HG03103 (cell line): Measurements from ENCODE around the gene SLC25A29.
"Not testable (repeated sequence)": the region's sequence is repeated elsewhere in the genome, so short reads cannot be mapped to it uniquely, and the experiment has no call there.

Source experiments
- ATAC-seq: cut with Tn5 transposase; IDR thresholded peaks from one replicate; pipeline ENCODE4 v1.9.1; 2021; ENCODE audit warnings: low read depth; ENCODE audit not compliant: unreplicated experiment

Gene SLC25A29, protein sequence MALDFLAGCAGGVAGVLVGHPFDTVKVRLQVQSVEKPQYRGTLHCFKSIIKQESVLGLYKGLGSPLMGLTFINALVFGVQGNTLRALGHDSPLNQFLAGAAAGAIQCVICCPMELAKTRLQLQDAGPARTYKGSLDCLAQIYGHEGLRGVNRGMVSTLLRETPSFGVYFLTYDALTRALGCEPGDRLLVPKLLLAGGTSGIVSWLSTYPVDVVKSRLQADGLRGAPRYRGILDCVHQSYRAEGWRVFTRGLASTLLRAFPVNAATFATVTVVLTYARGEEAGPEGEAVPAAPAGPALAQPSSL

DNA sequence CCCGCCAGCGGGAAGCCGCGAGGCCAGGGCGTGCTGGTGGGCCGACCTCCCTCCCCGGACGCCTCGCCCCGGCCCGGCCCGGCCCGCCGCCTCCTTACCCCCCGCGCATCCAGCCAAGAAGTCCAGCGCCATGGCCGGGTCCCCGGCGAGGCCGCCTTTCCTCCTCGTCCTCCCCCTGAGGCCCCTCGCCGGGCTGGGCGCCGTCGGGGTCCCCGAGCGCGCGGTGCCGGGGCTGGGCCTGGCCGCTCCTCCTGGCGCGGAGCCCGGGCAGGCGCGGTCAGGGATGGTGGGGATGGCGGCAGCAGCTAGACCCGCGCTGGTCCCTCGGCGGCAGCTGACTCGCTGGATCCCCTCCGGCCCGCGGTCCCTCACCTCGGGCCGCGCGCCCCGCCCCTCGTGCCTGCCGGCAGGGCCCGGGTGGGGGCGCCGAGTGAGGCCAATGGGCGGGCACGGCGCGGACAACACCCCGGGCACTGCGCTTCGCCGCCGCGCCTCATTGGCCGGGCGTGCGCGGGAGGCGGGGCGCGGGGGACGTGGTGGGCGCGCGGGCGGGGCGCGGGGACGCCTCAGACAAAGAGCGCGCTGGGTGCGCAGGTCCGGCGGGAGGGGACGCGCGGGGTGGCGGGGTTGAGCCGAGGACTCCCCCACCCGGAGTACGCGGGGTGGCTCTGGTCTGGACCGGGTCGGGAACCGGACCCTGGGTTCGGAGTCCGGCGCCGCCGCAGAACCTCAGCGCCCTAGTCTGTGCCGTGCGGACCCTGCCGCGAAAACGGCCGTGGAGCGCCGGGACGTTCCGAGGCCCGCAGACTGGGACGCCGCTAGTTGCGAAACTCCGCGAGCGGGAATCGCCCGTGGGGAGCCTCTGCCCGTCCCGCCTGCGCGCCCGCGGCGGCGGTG lies at the start of gene SLC25A29:
TSS of gene SLC25A29 (minus strand) at position 344 of the 897 bp plus-strand sequence. CDS start at position 132, 212 bp downstream.
- peak; percentile 82 for ATAC-seq

DNA sequence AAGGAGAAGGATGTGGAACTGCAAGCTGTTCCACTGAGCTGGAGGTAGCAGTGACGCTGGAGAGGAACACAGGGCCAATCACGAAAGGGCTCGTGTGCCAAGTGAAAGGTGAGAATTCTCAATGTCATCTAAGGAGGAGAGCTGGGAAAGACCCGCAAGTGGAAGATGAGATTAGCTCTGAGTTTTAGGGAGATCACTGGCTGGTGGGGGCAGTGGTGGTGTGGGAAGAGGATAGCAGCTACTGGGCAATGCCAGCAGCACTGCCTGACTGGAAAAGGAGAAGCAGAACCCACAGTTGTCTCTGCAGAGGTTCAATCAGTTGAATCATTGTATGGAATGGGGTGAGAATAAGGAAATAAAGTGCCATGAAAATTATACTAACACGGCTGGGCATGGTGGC lies 44.7 kb upstream of the SLC25A29 start:
- no peak for ATAC-seq

DNA sequence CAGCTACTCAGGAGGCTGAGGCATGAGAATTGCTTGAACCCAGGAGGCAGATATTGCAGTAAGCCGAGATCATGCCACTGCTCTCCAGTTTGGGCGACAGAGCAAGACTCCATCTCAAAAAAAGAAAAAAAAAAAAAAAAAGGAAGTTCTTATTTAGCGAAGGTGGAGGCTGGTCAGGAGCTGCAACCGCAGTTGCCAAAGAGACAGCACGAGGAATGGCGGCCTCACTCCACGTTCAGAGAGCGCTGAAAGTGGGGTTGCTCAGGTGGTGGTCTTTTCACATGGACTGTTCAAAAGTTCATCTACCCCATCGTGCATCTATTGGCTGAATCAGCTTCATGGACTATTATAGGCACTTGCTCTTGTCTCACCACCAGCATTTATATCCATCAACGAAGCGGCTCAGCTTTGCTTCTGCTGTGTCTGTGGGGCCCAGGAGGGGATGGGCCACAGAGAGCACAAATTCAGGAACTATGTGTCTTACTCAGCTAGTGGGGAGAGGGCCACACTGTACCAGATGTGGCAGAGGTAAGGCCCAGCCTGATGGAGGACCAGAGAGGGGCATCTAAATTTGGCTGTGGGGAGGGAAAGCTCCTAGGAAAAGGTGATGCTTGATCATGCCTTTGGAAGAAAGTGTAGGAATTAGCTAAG lies 44.2 kb upstream of the SLC25A29 start:
- ATAC-seq, result no peak

DNA sequence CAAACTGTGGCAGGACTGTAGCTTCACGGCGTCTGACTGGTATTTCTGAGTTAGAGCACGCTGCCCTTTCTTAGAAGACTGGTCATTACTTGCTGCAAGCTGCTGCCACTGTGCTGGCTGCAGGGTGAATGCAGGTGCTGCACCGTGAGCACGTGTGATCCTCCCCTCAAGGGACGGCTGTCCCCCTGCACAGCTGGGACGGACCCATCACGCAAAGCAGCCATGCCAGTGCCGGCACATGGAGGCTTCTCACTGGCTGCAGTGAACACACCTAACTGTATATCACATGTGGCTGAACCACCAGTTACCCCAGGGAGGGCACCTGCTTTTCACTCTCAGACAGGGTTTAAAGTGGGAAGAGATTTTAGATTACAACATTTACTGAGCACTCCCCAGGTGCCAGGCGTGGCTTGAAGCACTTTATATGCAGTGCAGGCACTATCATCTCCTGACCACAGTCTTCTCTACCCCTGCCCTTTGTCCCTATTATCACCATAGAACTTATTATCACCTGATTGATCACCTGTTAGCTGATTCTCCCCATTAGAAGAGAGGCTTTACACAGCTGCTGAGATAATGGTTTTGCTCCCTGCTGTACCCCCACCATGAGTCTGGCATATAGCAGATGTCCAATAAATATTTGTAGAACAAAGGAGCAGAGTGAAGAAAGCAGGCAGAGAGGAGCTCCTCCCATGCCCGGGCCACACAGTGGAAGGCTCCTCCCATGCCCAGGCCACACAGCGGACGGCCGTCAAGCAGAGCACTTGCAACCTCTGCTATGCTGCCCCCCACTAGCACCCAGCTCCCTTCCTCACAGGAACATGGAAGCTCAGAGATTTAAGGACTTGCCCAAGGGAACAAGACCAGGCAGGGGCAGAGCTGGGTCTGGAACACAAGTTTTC lies 42.8 kb upstream of the SLC25A29 start:
- no peak for ATAC-seq

DNA sequence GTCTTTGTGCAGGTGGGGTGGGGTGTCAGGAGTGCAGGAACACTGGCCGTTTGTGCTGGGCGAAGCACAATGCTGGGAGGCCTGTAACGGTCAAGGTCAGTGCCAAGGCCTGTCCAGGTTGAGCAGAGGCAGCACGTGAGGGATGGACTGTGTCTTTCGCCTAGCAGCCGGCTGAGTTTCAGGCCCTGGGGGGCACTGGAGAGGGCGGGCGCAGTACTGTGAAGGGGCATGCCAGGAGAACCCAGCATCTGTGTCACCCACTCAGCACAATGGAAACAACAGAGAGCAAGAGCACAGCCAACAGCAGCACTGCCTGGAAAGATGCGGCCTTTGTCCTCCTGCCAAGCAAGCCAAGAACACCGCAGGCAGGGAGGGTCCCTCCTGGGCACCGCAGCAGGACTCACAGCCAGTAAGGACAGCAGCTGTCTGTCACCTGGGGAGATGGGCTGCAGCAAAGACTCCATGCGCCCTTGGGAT lies 42.0 kb upstream of the SLC25A29 start:
- no peak for ATAC-seq

DNA sequence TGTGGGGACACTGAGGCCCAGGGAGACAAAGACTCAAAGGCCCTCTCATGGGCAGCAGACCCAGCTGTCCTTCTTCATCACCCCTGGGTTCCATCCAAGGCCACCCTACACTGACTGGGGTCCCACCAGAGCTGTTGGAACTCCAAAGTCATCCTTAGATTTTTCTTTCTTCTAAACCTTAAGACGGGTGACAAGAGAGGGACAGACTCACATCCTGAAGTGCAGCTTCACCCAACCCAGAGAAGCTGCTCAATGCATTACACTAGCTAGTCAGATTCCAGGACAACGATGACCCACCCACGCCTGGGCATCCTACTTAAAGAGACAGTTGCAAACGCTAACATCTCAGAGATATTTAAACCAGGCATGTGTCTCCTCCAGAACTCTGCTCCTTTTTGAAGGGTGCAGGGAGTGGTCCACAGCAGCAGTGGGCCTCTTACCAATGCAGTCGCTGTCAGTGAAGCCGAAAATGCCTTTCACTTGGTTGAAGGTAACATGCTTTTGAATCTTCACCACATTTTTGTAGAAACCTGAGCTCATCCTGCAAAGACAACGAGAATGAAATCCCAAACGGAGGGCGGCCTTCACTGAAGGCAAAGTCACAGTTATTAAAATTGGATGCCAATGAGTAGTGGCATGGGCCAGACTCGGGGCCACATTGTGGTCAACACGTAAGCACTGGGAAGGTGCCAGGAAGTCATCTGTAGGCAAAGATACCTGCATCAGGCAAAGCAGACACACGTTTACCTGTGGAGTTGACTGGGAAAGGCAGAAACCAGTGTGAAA lies 40.3 kb upstream of the SLC25A29 start:
- no peak for ATAC-seq

DNA sequence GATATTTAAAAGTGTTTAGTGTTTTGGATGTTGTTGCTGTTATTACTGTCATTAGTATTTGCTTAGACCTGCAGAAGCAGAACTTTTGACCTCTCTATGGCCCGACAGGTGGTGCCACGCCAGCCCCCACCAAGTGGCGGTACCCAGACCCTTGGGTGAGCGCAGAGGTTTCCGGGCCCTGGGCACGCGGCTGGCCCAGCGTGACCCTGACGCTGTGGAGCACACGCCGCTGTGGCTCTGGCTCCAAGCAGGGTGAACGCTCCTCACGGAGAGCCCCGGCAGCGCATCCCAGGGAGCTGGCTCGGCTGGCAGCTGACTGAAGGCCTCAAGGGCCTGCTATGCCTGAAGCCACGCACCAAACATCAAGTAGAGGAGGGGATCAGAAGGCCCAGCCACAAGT lies 39.5 kb upstream of the SLC25A29 start:
- no peak for ATAC-seq

DNA sequence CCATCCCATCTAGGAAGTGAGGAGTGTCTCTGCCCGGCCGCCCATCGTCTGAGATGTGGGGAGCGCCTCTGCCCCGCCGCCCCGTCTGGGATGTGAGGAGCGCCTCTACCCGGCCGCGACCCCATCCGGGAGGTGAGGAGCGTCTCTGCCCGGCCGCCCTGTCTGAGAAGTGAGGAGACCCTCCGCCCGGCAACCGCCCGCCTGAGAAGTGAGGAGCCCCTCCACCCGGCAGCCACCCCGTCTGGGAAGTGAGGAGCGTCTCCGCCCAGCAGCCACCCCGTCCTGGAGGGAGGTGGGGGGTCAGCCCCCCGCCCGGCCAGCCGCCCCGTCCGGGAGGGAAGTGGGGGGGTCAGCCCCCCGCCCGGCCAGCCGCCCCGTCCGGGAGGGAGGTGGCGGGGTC lies 38.4 kb upstream of the SLC25A29 start:
- ATAC-seq, result not testable (repeated sequence)

DNA sequence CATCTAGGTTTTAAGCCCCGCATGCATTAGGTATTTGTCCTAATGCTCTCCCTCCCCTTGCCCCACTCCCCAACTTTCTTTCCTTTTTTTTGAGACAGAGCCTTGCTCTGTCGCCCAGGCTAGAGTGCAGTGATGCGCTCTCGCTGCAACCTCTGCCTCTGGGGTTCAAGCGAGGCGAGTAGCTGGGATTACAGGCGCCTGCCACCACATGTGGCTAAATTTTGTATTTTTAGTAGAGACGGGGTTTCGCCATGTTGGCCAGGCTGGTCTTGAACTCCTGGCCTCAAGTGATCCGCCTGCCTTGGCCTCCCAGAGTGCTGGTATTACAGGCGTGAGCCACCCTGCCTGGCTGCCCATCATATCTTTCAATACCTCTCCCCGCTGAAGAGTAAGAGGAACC lies 36.6 kb upstream of the SLC25A29 start:
- ATAC-seq, result not testable (repeated sequence)

DNA sequence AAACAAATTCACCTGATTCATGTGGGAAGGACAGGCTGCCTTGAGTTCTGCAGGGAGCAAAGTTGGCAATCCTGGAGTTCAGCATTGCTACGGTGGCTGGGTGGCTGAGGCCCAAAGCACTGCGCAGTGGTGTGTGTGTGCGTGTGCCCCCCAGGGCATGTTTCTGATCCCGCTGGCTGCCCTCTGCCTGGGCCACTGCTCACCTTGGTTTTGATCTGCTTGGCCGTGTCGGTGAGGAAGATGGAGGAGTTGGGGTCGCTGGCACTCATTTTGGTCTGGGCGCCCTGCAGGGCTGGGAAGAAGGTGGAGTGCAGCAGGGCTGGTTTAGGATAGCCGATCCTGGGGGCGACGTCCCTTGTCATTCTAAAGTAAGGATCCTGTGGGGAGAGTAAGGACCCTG lies 36.0 kb upstream of the SLC25A29 start:
- ATAC-seq, result no peak

DNA sequence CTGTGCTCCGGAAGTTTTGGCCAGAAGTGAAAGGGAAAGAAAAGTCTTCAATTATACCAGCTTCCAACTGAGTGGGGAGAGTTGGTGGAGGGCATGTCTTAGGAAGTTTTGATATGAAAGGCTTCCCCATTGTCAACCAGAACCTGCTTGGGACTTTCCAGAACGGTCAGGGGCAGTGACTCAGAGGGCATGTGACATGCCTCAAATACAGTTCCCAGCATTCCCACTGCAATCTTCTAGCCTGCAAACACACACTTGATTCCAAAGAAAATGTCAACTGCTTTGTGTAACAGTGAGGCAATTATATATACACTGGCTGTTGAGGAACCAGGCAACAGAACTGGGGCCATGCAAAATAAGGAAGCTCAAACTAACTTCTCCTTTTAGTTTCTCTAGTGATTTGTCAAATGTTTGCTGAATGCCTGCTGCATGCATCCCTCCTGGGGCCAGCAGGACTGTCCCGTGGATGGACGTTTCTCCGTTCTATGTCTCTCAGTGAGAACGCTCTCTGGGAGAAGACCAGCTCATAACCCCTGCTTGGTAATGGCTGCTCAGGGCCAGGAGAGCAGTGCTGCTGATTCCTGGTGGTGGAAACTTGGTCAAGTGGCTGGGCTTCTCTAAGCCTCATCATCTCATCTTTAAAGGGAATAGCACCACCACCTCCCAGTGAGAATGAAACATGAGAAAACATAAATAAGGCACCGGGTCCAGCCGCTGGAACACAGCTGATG lies 35.2 kb upstream of the SLC25A29 start:
- ATAC-seq, result peak; percentile 57

DNA sequence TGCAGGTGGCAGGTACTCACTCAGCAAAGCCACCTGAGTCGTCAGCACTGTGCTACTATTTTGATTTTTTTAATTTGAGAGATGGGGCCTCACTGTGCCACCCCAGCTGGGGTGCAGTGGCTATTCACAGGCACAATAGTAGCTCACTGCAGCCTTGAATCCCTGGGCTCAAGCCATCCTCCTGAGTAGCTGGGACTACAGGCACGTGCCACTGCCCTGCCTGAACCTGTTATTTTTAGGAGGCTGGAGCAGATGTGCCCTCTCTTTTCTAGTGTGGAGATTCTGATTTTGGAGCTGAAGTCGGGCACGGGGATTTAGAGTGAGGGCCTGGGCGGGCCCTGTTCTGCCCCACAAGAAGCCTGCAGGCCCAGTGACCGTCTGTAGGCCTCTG lies 34.2 kb upstream of the SLC25A29 start:
- ATAC-seq, result no peak

DNA sequence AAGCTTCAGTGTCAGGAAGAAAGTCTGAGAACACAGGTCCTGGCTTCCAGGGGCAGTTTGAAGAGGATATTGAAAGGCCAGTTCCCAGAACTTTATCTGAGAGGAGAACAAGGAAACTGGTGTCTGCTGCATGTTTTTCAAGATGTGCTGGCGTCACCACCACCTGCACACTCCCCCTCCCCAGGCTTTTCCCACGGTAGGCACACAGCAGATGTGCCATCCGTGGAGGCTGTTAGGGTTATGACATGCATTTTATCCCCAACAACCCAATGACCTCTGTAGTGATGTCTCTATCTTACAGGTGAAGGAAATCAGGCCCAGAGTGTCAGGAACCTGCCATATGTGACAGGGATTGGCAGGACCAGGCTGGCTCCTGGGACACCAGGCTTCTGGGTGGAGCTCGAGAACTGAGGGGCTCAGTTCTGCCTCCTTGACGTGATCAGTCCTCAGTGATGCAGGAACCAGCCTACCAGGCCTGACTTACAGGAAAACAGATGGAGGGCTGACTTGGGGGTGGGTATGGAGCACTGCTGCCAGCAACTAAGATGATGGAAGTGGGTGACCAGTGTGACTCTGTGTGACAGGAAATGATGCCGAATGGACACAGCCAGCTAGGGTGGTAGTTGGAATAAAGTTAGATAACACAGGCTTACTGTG lies 33.6 kb upstream of the SLC25A29 start:
- no peak for ATAC-seq

DNA sequence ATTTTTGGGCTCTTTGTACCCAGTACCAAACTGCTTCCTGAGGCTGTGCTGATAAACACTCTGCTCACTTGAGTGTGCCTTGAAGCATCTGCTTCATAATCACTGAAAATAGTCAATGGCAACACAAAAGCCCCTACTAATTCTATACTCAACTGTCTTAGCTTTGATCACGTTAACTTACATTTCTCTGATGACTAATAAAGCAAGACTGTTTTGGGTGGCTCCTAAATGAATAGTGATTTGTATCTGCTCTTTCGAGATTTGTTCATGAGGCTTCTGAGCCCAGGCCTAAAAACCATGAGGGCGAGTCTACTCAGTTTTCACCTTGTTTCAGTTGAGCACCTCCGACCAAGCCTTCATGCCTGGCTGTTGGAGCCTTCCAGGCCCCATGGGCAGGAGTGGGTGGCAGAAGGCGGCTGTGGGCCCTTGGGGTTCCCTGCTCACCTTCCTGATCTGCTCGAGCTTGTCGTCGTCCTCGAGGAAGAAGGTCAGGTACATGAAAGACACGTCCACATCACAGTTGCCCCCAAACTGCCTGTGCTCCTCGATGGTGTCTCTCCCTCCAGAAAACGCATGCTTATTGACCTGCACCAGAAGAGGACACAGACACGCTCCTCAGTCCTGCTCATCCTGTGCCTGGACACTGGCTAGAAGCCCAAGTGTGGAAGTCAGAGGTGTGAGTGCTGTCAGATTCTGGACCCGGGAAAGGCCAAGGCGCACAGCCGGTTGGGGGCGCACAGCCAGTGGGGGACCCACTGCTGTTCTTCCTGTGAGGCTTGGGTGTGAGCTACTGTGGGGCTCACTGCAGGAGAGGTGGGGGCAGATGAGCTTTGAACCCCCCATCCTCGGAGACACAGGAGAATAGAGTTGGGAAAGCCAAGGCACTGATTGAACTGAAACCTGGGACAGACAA lies 30.6 kb upstream of the SLC25A29 start:
- ATAC-seq, result peak; percentile 36

DNA sequence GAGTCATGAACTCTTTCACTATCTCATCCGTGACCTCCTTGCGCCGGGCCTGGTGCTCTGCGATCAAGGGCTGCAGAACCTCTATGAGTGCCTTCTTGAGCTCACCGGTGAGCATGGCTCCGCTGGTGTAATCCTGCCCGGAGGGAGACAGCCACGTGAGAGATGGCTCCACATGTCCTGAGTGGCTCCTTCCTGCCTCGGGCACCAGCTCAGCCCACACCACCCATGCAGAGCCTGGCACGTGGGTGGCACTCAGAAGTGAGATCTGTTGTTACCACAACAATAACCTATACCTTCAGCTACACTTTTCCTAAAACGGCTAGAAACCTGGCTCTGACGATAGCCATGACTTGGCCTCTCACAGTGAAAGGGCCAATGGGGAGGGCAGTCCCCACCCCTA lies 28.7 kb upstream of the SLC25A29 start:
- no peak for ATAC-seq

DNA sequence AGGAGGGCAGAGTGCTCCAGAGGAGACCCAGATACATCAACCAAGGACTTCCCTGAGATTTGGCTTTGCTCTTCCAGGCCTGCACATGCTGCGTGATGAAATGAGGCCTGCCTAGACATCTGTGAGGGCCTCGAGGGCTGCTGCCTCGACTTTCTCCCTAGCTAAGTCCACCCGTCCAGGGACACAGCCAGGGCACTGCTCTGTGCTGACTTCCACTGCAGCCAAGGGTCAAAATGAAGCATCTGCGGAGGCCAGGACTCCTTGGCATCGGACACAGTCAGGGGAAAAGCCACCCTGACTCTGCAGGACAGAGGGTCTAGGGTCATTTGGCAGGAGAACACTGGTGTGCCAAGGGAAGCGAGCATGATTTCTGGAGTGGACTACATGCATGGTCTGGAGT lies 27.6 kb upstream of the SLC25A29 start:
- ATAC-seq, result no peak

DNA sequence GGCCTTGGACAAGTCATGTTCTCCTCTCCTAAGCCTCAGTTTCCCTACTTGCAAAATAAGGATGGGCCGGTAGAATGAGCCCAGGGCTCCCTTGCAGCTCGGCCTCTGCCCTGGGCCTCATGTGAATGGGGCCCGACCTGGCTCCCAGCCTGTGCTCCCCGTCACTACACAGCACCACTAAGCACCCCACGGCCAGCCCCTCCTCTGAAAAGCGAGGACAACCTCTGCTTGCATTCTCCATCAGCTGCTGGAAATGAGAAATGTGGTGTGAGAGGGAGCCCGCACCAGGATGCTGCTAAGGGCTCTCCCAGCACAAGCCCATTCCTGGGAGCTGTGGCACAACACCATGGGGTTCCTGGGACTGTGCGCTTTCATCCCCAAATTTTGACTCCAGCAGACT lies 27.1 kb upstream of the SLC25A29 start:
- ATAC-seq, result no peak
